Embryonic facial prominence (tissue), 1 donor: ENCODE measurements around the gene NEGR1.

Experiments used
- DNase-seq: peaks from one replicate; pipeline ENCODE4 v3.0.0-alpha.2; 2016; ENCODE audit errors: extremely low spot score

The NEGR1 gene

GRCh38 chr1:71372496-71372895 lies 909.8 kb downstream of the NEGR1 start:
- DNase-seq = no peak

GRCh38 chr1:71371581-71371980 lies 910.8 kb downstream of the NEGR1 start:
- DNase-seq = no peak

GRCh38 chr1:71364236-71364635 lies 918.1 kb downstream of the NEGR1 start:
- no peak for DNase-seq

GRCh38 chr1:71362691-71363090 lies 919.6 kb downstream of the NEGR1 start:
- DNase-seq = no peak

GRCh38 chr1:71362076-71362475 lies 920.3 kb downstream of the NEGR1 start:
- DNase-seq = no peak

GRCh38 chr1:71357708-71358107 lies 924.6 kb downstream of the NEGR1 start:
- no peak for DNase-seq

- DNase-seq = no peak
Measured at GRCh38 chr1:71351438-71351837, 930.9 kb downstream of the NEGR1 start.

GRCh38 chr1:71350805-71351204 lies 931.5 kb downstream of the NEGR1 start:
- DNase-seq = no peak

- no peak for DNase-seq
Measured at GRCh38 chr1:71350330-71350729, 932.0 kb downstream of the NEGR1 start.
